Mammary epithelial cell (primary cell): Measurements from ENCODE around the gene HCLS1.

Experiments
- EZH2 ChIP-seq: IDR thresholded peaks from 2 replicates; pipeline ENCODE4 v1.6.1; 2012; ENCODE audit warnings: low read length, inconsistent platforms, borderline replicate concordance
- TF ChIP-seq, protein P1 (sequence below), 2 donors: IDR thresholded peaks in 1 of 2; conservative IDR thresholded peaks in 1 of 2; 2 replicates each; pipeline ENCODE4 v1.5.1; 2011 to 2012; ENCODE audit warnings: inconsistent platforms in 2 of 2, low read length in 2 of 2, mild to moderate bottlenecking in 2 of 2, control low read depth in 1 of 2, low read depth in 1 of 2; ENCODE audit not compliant: insufficient read depth in 1 of 2; ENCODE audit errors: extremely low read depth in 1 of 2

DNA sequence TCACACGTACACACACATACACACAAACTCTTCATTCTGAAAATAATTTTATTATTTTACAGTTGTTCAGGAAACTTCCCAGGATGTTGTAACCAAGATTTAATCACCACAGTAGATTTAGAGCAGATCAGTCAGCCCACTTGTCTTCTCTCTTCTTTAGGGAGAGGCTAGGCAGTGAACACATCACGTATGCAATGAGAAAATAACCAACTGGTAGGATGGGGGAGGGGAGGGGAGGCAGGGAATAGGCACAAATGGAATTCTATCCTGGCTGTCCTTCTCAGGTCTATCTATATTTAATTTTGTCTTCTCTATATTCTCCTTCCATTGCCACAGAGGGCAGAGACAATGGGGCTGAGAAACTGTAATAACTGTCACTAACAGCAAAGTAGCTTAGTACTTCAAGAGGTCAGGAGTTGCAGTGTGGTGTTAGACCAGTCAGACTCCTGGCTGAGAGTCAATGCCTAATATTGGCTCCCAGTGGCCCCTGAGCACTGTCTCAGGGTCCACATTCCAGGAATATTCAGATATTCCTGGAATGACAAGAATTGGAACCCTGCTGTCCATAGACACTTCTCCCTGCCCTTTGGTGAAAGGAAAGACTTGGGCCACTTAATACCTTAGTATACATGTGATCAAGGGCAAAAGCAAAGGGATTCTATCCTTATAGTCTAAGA, 2.6 kb upstream of the HCLS1 start:
- TF ChIP-seq, protein P1, sequence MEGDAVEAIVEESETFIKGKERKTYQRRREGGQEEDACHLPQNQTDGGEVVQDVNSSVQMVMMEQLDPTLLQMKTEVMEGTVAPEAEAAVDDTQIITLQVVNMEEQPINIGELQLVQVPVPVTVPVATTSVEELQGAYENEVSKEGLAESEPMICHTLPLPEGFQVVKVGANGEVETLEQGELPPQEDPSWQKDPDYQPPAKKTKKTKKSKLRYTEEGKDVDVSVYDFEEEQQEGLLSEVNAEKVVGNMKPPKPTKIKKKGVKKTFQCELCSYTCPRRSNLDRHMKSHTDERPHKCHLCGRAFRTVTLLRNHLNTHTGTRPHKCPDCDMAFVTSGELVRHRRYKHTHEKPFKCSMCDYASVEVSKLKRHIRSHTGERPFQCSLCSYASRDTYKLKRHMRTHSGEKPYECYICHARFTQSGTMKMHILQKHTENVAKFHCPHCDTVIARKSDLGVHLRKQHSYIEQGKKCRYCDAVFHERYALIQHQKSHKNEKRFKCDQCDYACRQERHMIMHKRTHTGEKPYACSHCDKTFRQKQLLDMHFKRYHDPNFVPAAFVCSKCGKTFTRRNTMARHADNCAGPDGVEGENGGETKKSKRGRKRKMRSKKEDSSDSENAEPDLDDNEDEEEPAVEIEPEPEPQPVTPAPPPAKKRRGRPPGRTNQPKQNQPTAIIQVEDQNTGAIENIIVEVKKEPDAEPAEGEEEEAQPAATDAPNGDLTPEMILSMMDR (conservative IDR thresholded peaks at IDR 0.05 in 1 of 2, IDR thresholded peaks at IDR 0.05 in 1 of 2; ENCODE audit: extremely low read depth in 1 of 2, insufficient read depth in 1 of 2, low read depth in 1 of 2, low read length in 2 of 2): no peak
- no peak for TF ChIP-seq EZH2
